Eye (tissue), 1 donor: Measurements from ENCODE around the gene DNAH10.
"Not testable (repeated sequence)": the region's sequence is repeated elsewhere in the genome, so short reads cannot be mapped to it uniquely, and the experiment has no call there.

Source experiments
- DNase-seq: peaks from one replicate; pipeline ENCODE4 v3.0.0-alpha.2; 2015

Gene DNAH10

GRCh38 chr12:123910761-123911193, 148.7 kb downstream of the DNAH10 start:
- peak; percentile 56 for DNase-seq

- not testable (repeated sequence) for DNase-seq
Measured at GRCh38 chr12:123911672-123912409, 149.7 kb downstream of the DNAH10 start.

- DNase-seq: peak; percentile 56
Measured at GRCh38 chr12:123912415-123913380, 150.6 kb downstream of the DNAH10 start.

GRCh38 chr12:123914726-123915333, 152.7 kb downstream of the DNAH10 start:
- no peak for DNase-seq

- no peak for DNase-seq
Measured at GRCh38 chr12:123916729-123917128, 154.6 kb downstream of the DNAH10 start.

- DNase-seq: no peak
Measured at GRCh38 chr12:123917337-123917850, 155.3 kb downstream of the DNAH10 start.

GRCh38 chr12:123919980-123920360, 157.9 kb downstream of the DNAH10 start:
- no peak for DNase-seq

- no peak for DNase-seq
Measured at GRCh38 chr12:123923038-123923437, 160.9 kb downstream of the DNAH10 start.

GRCh38 chr12:123923927-123924326, 161.8 kb downstream of the DNAH10 start:
- DNase-seq: no peak

- DNase-seq: no peak
Measured at GRCh38 chr12:123924539-123924938, 162.4 kb downstream of the DNAH10 start.

GRCh38 chr12:123928274-123928865, 166.3 kb downstream of the DNAH10 start:
- no peak for DNase-seq

GRCh38 chr12:123928897-123929296, 166.8 kb downstream of the DNAH10 start:
- DNase-seq: no peak

- DNase-seq: no peak
Measured at GRCh38 chr12:123929946-123930583, 168.0 kb downstream of the DNAH10 start.

- DNase-seq: no peak
Measured at GRCh38 chr12:123931686-123932321, 169.7 kb downstream of the DNAH10 start.

GRCh38 chr12:123933214-123933613, 171.1 kb downstream of the DNAH10 start:
- no peak for DNase-seq

- no peak for DNase-seq
Measured at GRCh38 chr12:123934016-123934620, 172.0 kb downstream of the DNAH10 start.

- DNase-seq: no peak
Measured at GRCh38 chr12:123934829-123935228, 172.7 kb downstream of the DNAH10 start.

- DNase-seq: no peak
Measured at GRCh38 chr12:123935956-123936355, 173.9 kb downstream of the DNAH10 start.

- no peak for DNase-seq
Measured at GRCh38 chr12:123936471-123936870, 174.4 kb downstream of the DNAH10 start.

- DNase-seq: no peak
Measured at GRCh38 chr12:123936956-123937706, 175.0 kb downstream of the DNAH10 start.
